Right atrium auricular region (tissue), 2 donors: ENCODE measurements around the gene MDFI. TPM values are rescaled to one million over a fixed set of nuclear protein-coding genes. Genes with fewer than 3 reads are reported as not detected.

Experiments
- DNase-seq: peaks from one replicate; pipeline ENCODE4 v3.0.0-alpha.2; 2019; ENCODE audit warnings: low spot score
- H3K27ac ChIP-seq, 2 donors: fragments of 200-600 bp; sonication (generic); 1 replicate in 1 of 2; 2 replicates in 1 of 2; pipeline ENCODE4 v1.5.1; 2016 to 2019
- H3K27me3 ChIP-seq, 2 donors: fragments of 200-600 bp; sonication (generic); one replicate each; pipeline versions ENCODE4 v1.5.1 to v1.6.0; 2017 to 2019
- H3K36me3 ChIP-seq: fragments of 200-600 bp; sonication (generic); one replicate; pipeline ENCODE4 v1.5.1; 2016
- H3K4me1 ChIP-seq, 2 donors: fragments of 200-600 bp; sonication (generic); one replicate each; pipeline versions ENCODE4 v1.5.1 to v1.6.0; 2017 to 2019
- H3K4me3 ChIP-seq, 2 donors: fragments of 200-600 bp; sonication (generic); 1 replicate in 1 of 2; 2 replicates in 1 of 2; pipeline ENCODE4 v1.5.1; 2017 to 2019; ENCODE audit warnings: mild to moderate bottlenecking in 1 of 2, moderate library complexity in 1 of 2
- H3K9me3 ChIP-seq, 2 donors: fragments of 200-600 bp; sonication (generic); one replicate each; pipeline ENCODE4 v1.5.1; 2019
- total RNA-seq, 2 donors: library from RNA; depleted of rRNA; stranded (reverse); fragments of >200 nt; gene quantifications; one replicate each; pipeline ENCODE4 v1.1.0, GENCODE V29; 2016
- TF ChIP-seq, protein P1 (sequence below), 2 donors: fragments of 200-600 bp; sonication (generic); IDR thresholded peaks; one replicate each; pipeline ENCODE4 v1.5.1; 2019; ENCODE audit warnings: antibody characterized with exemption in 2 of 2

MDFI gene
- total RNA-seq, 2 donors from 2014 or later: 1.5 to 12.3 TPM

DNA sequence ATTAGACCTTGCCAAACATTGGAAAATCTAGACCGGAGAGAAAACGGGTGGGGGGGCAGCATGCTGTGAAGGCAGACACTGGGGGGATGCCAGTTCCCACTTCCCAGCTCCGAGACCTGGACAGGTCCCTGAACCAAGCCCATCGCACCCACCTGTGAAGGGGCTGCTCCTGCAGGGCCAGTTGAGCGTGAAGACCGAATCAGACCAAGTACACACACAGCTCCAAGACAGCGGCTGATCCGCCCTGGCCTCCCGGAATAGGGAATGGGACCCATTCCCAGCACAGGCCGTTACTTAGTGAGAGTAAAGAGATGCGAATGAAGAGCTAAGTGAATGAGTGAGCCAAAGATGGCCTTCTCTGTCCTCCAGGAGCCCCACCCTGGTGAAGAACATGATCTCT, 41.5 kb upstream of the MDFI start:
- TF ChIP-seq, protein P1, sequence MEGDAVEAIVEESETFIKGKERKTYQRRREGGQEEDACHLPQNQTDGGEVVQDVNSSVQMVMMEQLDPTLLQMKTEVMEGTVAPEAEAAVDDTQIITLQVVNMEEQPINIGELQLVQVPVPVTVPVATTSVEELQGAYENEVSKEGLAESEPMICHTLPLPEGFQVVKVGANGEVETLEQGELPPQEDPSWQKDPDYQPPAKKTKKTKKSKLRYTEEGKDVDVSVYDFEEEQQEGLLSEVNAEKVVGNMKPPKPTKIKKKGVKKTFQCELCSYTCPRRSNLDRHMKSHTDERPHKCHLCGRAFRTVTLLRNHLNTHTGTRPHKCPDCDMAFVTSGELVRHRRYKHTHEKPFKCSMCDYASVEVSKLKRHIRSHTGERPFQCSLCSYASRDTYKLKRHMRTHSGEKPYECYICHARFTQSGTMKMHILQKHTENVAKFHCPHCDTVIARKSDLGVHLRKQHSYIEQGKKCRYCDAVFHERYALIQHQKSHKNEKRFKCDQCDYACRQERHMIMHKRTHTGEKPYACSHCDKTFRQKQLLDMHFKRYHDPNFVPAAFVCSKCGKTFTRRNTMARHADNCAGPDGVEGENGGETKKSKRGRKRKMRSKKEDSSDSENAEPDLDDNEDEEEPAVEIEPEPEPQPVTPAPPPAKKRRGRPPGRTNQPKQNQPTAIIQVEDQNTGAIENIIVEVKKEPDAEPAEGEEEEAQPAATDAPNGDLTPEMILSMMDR (IDR thresholded peaks at IDR 0.05): no peak
- no peaks in the 10 kb centered on the region for H3K4me1 ChIP-seq
- H3K4me3 ChIP-seq: no peak overlapping the region
- H3K27ac ChIP-seq: no peak overlapping the region
- no peaks in the 10 kb centered on the region for H3K9me3 ChIP-seq
- H3K36me3 ChIP-seq: peaks cover 34% of the 10 kb centered on the region
- H3K27me3 ChIP-seq: no peaks in the 10 kb centered on the region
- no peak for DNase-seq

DNA sequence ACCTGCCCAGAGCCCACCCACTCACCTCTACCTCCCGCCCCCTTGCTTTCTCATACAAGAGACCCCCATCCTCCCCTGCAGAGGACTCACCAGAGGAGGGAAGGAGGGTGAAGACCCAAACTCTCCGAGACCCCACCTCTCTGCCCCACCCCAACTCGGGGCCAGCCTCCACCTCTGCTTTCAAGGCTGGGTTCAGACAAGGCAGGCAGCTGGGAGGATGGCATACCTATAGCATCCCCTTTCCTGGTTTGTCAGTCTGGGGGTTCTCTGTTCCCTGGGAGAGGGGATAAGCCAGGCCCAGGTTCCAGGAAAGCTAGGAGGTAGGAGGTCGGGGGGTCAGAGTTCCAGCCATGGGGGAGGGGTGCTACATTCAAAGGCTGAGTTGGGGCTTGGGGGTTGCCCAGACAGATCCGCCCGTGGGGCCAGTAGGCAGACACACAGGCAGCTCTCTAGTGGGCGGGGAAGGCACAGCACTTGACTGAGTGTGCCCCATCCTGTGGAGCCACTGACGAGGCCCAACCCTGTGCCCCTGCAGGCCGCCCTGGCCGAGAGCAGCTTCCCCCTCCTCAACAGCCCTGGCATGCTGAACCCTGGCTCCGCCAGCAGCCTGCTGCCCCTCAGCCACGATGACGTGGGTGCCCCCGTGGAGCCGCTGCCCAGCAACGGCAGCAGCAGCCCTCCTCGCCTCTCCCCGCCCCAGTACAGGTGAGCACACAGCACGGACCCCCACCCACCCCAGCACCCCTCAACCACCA, 40.8 kb upstream of the MDFI start:
- no peak overlapping the region for H3K27ac ChIP-seq
- peaks cover 34% of the 10 kb centered on the region for H3K36me3 ChIP-seq
- TF ChIP-seq, protein P1 (IDR thresholded peaks at IDR 0.05): no peak
- no peak overlapping the region for H3K4me3 ChIP-seq
- H3K27me3 ChIP-seq: no peaks in the 10 kb centered on the region
- DNase-seq: no peak
- no peaks in the 10 kb centered on the region for H3K4me1 ChIP-seq
- H3K9me3 ChIP-seq: no peaks in the 10 kb centered on the region

DNA sequence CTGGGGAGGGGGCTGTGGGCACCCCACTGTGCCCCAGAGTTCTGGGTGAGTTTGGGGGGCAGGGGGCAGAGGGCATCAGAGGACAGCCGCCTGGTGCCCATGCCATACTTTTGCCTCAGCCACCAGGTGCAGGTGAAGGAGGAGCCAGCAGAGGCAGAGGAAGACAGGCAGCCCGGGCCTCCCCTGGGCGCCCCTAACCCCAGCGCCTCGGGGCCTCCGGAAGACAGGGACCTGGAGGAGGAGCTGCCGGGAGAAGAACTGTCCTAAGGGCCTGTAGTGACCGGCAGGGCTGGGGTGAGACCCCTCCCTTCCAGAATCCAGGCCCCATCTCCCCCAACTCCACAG, 39.6 kb upstream of the MDFI start:
- no peak for DNase-seq
- Histone ChIP-seq H3K27ac (no peak overlapping the region), H3K9me3 (no peaks in the 10 kb centered on the region), H3K27me3 (no peaks in the 10 kb centered on the region), H3K4me1 (peaks cover 0 to 8% of the 10 kb centered on the region in 2 donors), H3K4me3 (no peak overlapping the region), H3K36me3 (peaks cover 34% of the 10 kb centered on the region)
- TF ChIP-seq, protein P1 (IDR thresholded peaks at IDR 0.05): no peak

DNA sequence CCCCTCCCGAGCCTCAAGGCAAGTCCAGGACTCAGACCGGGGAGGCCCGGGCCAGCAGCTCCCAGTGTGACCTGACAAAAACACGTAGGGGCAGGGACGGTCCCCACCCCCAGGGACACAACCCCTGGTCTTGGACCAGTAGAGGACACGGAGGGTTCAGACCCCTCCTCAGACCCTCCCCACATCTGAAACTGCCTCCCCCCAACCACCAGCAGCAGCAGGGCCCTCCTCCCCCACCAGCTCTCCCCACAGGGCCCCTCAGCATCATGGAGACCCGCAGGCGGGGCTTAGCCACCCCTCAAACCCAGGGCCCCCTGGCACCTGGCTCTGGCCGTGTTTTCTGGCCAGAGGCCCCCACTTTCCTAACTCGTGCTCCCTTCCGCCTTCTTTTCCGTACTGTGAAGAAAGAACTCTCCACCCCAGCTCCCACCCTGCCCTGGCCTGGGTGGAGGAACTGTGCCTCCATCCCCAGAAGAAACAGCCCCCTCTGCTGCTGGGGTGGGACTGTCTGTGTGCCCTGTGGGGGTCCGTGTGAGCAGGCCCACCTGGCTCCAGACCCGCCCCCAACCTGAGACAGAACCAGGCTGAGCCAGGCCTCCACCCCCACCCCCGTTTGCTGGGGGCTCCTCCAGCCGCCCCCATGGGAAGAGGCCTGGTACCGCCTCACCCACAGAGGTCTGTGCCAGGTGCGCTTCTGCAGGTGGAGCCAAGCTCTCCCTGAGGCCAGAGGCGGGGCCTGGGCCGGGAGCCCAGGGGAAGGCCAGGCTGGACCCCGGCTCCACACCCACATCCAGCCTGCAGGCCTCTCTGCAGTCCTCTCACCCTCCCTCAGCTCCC, 39.0 kb upstream of the MDFI start:
- peaks cover 0 to 8% of the 10 kb centered on the region in 2 donors for H3K4me1 ChIP-seq
- no peaks in the 10 kb centered on the region for H3K9me3 ChIP-seq
- H3K27ac ChIP-seq: no peak overlapping the region
- DNase-seq: no peak
- peaks cover 34% of the 10 kb centered on the region for H3K36me3 ChIP-seq
- TF ChIP-seq, protein P1 (IDR thresholded peaks at IDR 0.05): no peak
- no peak overlapping the region for H3K4me3 ChIP-seq
- H3K27me3 ChIP-seq: no peaks in the 10 kb centered on the region

DNA sequence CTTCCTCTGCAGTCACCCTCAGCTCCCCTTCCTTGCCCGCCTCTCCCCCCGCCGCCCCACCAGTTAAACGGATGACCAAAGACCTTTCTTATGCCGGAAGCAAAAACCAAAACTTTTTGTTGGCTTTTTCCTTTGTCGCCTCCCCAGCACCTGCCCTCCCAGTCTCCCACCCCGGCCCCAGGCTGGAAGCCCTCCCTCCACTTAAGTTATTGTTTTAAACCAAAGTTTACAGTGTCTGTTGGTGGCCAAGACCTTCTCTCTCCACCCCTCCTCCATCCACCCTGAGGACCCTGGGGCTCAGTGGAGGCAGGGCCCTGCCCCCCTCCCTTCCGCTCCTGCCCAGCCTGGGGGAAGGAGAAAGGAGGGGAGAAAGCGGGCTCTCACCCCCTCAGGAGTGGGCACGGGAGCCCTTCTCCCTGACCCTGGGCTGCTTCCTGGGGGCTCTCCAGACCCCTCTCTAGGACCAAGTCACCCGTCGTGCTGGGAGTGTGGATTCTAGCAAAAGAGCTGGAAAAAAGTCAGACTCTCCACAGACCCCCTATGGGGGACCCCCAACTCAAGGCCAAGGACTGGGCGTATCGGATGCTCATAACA, 38.3 kb upstream of the MDFI start:
- TF ChIP-seq, protein P1 (IDR thresholded peaks at IDR 0.05): no peak
- H3K27me3 ChIP-seq: no peaks in the 10 kb centered on the region
- H3K27ac ChIP-seq: no peak overlapping the region
- no peaks in the 10 kb centered on the region for H3K9me3 ChIP-seq
- H3K4me3 ChIP-seq: no peak overlapping the region
- DNase-seq: no peak
- H3K4me1 ChIP-seq: peaks cover 0 to 8% of the 10 kb centered on the region in 2 donors
- H3K36me3 ChIP-seq: peaks cover 33% of the 10 kb centered on the region
